Keratinocyte (primary cell): Measurements from ENCODE around the gene NAALADL2. TPM values are rescaled to one million over a fixed set of nuclear protein-coding genes. Genes with fewer than 3 reads are reported as not detected.

Experiments
- DNase-seq: peaks from one replicate; pipeline ENCODE4 v3.0.0-alpha.2; 2011; ENCODE audit warnings: low read depth, missing footprints, low spot score
- FAIRE-seq: peaks from 2 replicates; lab custom pipeline; 2011; peaks lifted over from hg19 to GRCh38; lab: Jason Lieb, UNC
- H2AFZ ChIP-seq: 2 replicates; pipeline ENCODE4 v1.6.0; 2012; ENCODE audit warnings: low read length, control low read depth, inconsistent platforms; ENCODE audit not compliant: control insufficient read depth
- H3K27ac ChIP-seq: 2 replicates; pipeline ENCODE4 v1.5.1; 2011; ENCODE audit warnings: low read length; ENCODE audit not compliant: control insufficient read depth, insufficient read depth
- H3K27me3 ChIP-seq: 3 replicates; pipeline ENCODE4 v1.6.0; 2011; ENCODE audit warnings: low read length; ENCODE audit not compliant: control insufficient read depth, insufficient read depth; ENCODE audit errors: extremely low read depth
- H3K36me3 ChIP-seq, 2 experiments: 2 replicates in 1 of 2; 3 replicates in 1 of 2; pipeline ENCODE4 v1.5.1; 2011; ENCODE audit warnings: low read length in 2 of 2, mild to moderate bottlenecking in 1 of 2; ENCODE audit not compliant: control insufficient read depth in 2 of 2, insufficient read depth in 2 of 2; ENCODE audit errors: extremely low read depth in 1 of 2
- H3K4me1 ChIP-seq: 3 replicates; pipeline ENCODE4 v1.5.1; 2011; ENCODE audit warnings: low read length; ENCODE audit not compliant: control insufficient read depth, insufficient read depth; ENCODE audit errors: extremely low read depth
- H3K4me2 ChIP-seq: 3 replicates; pipeline ENCODE4 v1.6.0; 2011; ENCODE audit warnings: low read depth, low read length; ENCODE audit not compliant: control insufficient read depth, insufficient read depth; ENCODE audit errors: extremely low read depth
- H3K4me3 ChIP-seq, 3 experiments: fragments of 200-600 bp in 1 of 3; sonication (generic) in 1 of 3; 2 replicates in 2 of 3; 3 replicates in 1 of 3; pipeline ENCODE4 v1.5.1; 2011 to 2016; ENCODE audit warnings: low read length in 3 of 3, mild to moderate bottlenecking in 3 of 3, control low read depth in 2 of 3, inconsistent platforms in 1 of 3, low read depth in 1 of 3, mixed read lengths in 1 of 3, mixed run types in 1 of 3, moderate library complexity in 1 of 3; ENCODE audit not compliant: control insufficient read depth in 2 of 3, insufficient read depth in 2 of 3; ENCODE audit errors: extremely low read depth in 1 of 3
- H3K79me2 ChIP-seq: 2 replicates; pipeline ENCODE4 v1.6.0; 2012; ENCODE audit warnings: low read length; ENCODE audit not compliant: control insufficient read depth, insufficient read depth
- H3K9ac ChIP-seq: 3 replicates; pipeline ENCODE4 v1.6.0; 2011; ENCODE audit warnings: low read length; ENCODE audit not compliant: control insufficient read depth, insufficient read depth; ENCODE audit errors: extremely low read depth
- H3K9me1 ChIP-seq: 3 replicates; pipeline ENCODE4 v1.6.0; 2011; ENCODE audit warnings: low read length; ENCODE audit not compliant: control insufficient read depth, insufficient read depth; ENCODE audit errors: extremely low read depth
- H3K9me3 ChIP-seq: 2 replicates; pipeline ENCODE4 v1.5.1; 2012; ENCODE audit warnings: low read depth, low read length; ENCODE audit not compliant: control insufficient read depth
- H4K20me1 ChIP-seq: 3 replicates; pipeline ENCODE4 v1.6.0; 2011; ENCODE audit warnings: low read length; ENCODE audit not compliant: control insufficient read depth, insufficient read depth; ENCODE audit errors: extremely low read depth
- CTCF ChIP-seq, 3 experiments: IDR thresholded peaks in 1 of 3; conservative IDR thresholded peaks in 1 of 3; optimal IDR thresholded peaks in 1 of 3; 2 replicates in 2 of 3; 3 replicates in 1 of 3; pipeline versions ENCODE3 to v1.5.1; 2011; ENCODE audit warnings: low read length in 3 of 3, mild to moderate bottlenecking in 3 of 3, moderate library complexity in 2 of 3, control low read depth in 1 of 3, inconsistent platforms in 1 of 3; ENCODE audit not compliant: insufficient read depth in 2 of 3; ENCODE audit errors: extremely low read depth in 1 of 3
- EZH2 ChIP-seq: IDR thresholded peaks from one replicate; pipeline ENCODE4 v1.6.1; 2012; ENCODE audit warnings: inconsistent platforms, mild to moderate bottlenecking, low read length, moderate library complexity
- dilution Hi-C: fragments of 300-500 bp; cut with MboI; formaldehyde crosslinking; loops from one replicate; pipeline ENCODE4 v1.7.0; 2020; ENCODE audit warnings: low sequenced_read_pairs; ENCODE audit not compliant: extremely low pct_ligation_motif_present
- polyA plus RNA-seq, 5 experiments: library from polyadenylated mRNA; depleted of rRNA in 3 of 5; stranded (reverse) in 3 of 5; stranded (forward) in 1 of 5; unstranded in 1 of 5; fragments of >200 nt; gene quantifications; 1 replicate in 1 of 5; 2 replicates in 3 of 5; 3 replicates in 1 of 5; pipeline versions ENCODE4 v1.2.1 to v1.2.3, GENCODE V29; 2011 to 2012; ENCODE audit warnings: missing spikeins in 2 of 5, low read depth in 1 of 5, low replicate concordance in 1 of 5

Gene NAALADL2
- polyA plus RNA-seq, 1 donor (not counting 4 experiments of a cell fraction or from before 2014, with no cell fraction given), result 0.75 TPM

- Histone ChIP-seq H3K9me1 (no peaks in the 10 kb centered on the region), H3K9me3 (no peaks in the 10 kb centered on the region), H3K79me2 (no peaks in the 10 kb centered on the region), H3K4me2 (no peak overlapping the region), H3K27me3 (no peaks in the 10 kb centered on the region), H3K9ac (no peak overlapping the region), H3K27ac (no peak overlapping the region), H3K4me1 (peaks cover 45% of the 10 kb centered on the region), H4K20me1 (no peaks in the 10 kb centered on the region), H3K36me3 (no peaks in the 10 kb centered on the region), H3K4me3 (no peak overlapping the region), H2AFZ (no peak overlapping the region)
- no peak for TF ChIP-seq CTCF (optimal IDR thresholded peaks at IDR 0.05 in 1 of 3, IDR thresholded peaks at IDR 0.05 in 1 of 3, conservative IDR thresholded peaks at IDR 0.05 in 1 of 3; ENCODE audit: extremely low read depth in 1 of 3, insufficient read depth in 2 of 3, low read length in 3 of 3)
- TF ChIP-seq EZH2, result no peak
- dilution Hi-C loops, result no loop called here
- no peak for DNase-seq
- no peak for FAIRE-seq
Observed at GRCh38 chr3:174959556-174960065, 100.5 kb downstream of the NAALADL2 start.

GRCh38 chr3:174960898-174961297, 101.8 kb downstream of the NAALADL2 start:
- Histone ChIP-seq H3K27me3 (no peaks in the 10 kb centered on the region), H3K9me3 (no peaks in the 10 kb centered on the region), H3K4me2 (no peak overlapping the region), H3K4me3 (no peak overlapping the region), H3K79me2 (no peaks in the 10 kb centered on the region), H3K27ac (no peak overlapping the region), H2AFZ (no peak overlapping the region), H3K36me3 (no peaks in the 10 kb centered on the region), H3K4me1 (peaks cover 32% of the 10 kb centered on the region), H3K9me1 (no peaks in the 10 kb centered on the region), H3K9ac (no peak overlapping the region), H4K20me1 (no peaks in the 10 kb centered on the region)
- DNase-seq (no peak), FAIRE-seq (no peak)
- dilution Hi-C loops, result no loop called here
- no peak for TF ChIP-seq CTCF (optimal IDR thresholded peaks at IDR 0.05 in 1 of 3, IDR thresholded peaks at IDR 0.05 in 1 of 3, conservative IDR thresholded peaks at IDR 0.05 in 1 of 3; ENCODE audit: extremely low read depth in 1 of 3, insufficient read depth in 2 of 3, low read length in 3 of 3)
- TF ChIP-seq EZH2, result no peak
